Measurements from ENCODE around the gene SRCAP. TPM values are rescaled to one million over a fixed set of nuclear protein-coding genes. Genes with fewer than 3 reads are reported as not detected.

The SRCAP gene
- total RNA-seq, 2 experiments from 2014 or later: 59.5 to 60.1 TPM

DNA sequence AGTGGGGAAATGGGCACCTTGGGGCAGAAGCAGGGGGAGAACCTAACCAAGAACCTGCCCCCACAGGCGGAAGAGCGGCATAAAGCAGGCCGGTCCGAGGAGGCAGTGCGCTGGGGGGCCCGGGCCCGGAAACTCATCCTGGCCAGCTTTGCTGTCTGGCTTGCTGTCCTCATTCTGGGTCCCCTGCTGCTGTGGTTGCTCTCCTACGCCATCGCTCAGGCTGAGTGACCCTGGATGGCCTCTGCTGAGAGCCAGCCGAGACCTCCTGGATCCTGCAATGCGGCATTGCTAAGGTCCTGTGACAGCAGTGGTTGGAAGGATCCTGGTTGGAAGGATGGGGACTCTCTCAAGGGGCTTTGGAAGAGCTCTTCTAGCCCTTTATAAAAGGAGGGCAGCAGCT is 44.7 kb downstream of the SRCAP start:
- H3K4me3 ChIP-seq (ENCODE audit: low read length): no peak overlapping the region
- no peaks in the 10 kb centered on the region for H3K9me3 Mint-ChIP-seq
- H3K27ac Mint-ChIP-seq: no peak overlapping the region
- TF ChIP-seq, protein P1, sequence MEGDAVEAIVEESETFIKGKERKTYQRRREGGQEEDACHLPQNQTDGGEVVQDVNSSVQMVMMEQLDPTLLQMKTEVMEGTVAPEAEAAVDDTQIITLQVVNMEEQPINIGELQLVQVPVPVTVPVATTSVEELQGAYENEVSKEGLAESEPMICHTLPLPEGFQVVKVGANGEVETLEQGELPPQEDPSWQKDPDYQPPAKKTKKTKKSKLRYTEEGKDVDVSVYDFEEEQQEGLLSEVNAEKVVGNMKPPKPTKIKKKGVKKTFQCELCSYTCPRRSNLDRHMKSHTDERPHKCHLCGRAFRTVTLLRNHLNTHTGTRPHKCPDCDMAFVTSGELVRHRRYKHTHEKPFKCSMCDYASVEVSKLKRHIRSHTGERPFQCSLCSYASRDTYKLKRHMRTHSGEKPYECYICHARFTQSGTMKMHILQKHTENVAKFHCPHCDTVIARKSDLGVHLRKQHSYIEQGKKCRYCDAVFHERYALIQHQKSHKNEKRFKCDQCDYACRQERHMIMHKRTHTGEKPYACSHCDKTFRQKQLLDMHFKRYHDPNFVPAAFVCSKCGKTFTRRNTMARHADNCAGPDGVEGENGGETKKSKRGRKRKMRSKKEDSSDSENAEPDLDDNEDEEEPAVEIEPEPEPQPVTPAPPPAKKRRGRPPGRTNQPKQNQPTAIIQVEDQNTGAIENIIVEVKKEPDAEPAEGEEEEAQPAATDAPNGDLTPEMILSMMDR (IDR thresholded peaks at IDR 0.05): no peak
- peaks cover 31% of the 10 kb centered on the region for H3K36me3 ChIP-seq (ENCODE audit: insufficient read depth, low read length)
- no peak overlapping the region for H3K27ac ChIP-seq (ENCODE audit: low read depth in 1 of 2, low read length in 2 of 2)
- H3K4me1 Mint-ChIP-seq (ENCODE audit: low read depth): peaks cover 17% of the 10 kb centered on the region
- intact Hi-C loops (cut with DNase I, micrococcal nuclease): no loop called here
- ChIA-PET POLR2A (no interaction called here), CTCF (no interaction called here)
- ATAC-seq (ENCODE audit: poor library complexity) (no peak), DNase-seq (no peak)
- H3K9me3 ChIP-seq (ENCODE audit: control insufficient read depth in 1 of 2, insufficient read depth in 1 of 2, low read length in 2 of 2): no peaks in the 10 kb centered on the region
- H3K27me3 ChIP-seq (ENCODE audit: control insufficient read depth in 1 of 2, insufficient read depth in 2 of 2, low read length in 2 of 2): no peaks in the 10 kb centered on the region
- H3K27me3 Mint-ChIP-seq: no peaks in the 10 kb centered on the region
- H3K4me1 ChIP-seq (ENCODE audit: insufficient read depth, low read length): peaks cover 8% of the 10 kb centered on the region
- peaks cover 49% of the 10 kb centered on the region for H3K36me3 Mint-ChIP-seq (ENCODE audit: low read depth)
- H3K4me3 Mint-ChIP-seq: no peak overlapping the region

DNA sequence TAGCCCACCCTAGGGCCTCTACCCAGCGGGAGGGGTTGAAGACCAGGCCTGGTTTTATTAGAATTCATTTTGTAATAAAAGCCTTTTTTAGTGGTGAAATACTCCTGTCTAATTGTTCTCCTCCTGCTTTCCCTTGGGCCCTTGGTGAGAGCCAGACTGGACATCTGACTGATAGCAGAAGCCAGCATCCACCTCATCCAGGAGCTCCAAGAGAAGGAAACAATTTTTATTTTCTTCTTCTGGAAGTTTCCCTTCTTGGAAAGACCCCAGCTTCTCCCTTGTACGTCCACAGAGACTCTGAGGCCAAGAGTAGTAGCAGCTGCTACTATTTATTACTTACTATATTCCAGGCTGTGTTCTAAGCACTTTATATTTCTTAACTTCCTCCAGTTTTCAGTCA is 45.2 kb downstream of the SRCAP start:
- no peak for DNase-seq
- H3K36me3 Mint-ChIP-seq (ENCODE audit: low read depth): peaks cover 46% of the 10 kb centered on the region
- H3K27me3 ChIP-seq (ENCODE audit: control insufficient read depth in 1 of 2, insufficient read depth in 2 of 2, low read length in 2 of 2): no peaks in the 10 kb centered on the region
- no peak for ATAC-seq (ENCODE audit: poor library complexity)
- POLR2A ChIA-PET: no interaction called here
- H3K36me3 ChIP-seq (ENCODE audit: insufficient read depth, low read length): peaks cover 26% of the 10 kb centered on the region
- H3K4me3 ChIP-seq (ENCODE audit: low read length): no peak overlapping the region
- no peak overlapping the region for H3K27ac Mint-ChIP-seq
- no peaks in the 10 kb centered on the region for H3K9me3 Mint-ChIP-seq
- H3K27ac ChIP-seq (ENCODE audit: low read depth in 1 of 2, low read length in 2 of 2): no peak overlapping the region
- intact Hi-C loops (cut with DNase I, micrococcal nuclease): no loop called here
- H3K4me3 Mint-ChIP-seq: no peak overlapping the region
- no peaks in the 10 kb centered on the region for H3K27me3 Mint-ChIP-seq
- TF ChIP-seq, protein P1 (IDR thresholded peaks at IDR 0.05): no peak
- no peaks in the 10 kb centered on the region for H3K9me3 ChIP-seq (ENCODE audit: control insufficient read depth in 1 of 2, insufficient read depth in 1 of 2, low read length in 2 of 2)
- CTCF ChIA-PET: no interaction called here
- peaks cover 12% of the 10 kb centered on the region for H3K4me1 ChIP-seq (ENCODE audit: insufficient read depth, low read length)
- peaks cover 17% of the 10 kb centered on the region for H3K4me1 Mint-ChIP-seq (ENCODE audit: low read depth)

DNA sequence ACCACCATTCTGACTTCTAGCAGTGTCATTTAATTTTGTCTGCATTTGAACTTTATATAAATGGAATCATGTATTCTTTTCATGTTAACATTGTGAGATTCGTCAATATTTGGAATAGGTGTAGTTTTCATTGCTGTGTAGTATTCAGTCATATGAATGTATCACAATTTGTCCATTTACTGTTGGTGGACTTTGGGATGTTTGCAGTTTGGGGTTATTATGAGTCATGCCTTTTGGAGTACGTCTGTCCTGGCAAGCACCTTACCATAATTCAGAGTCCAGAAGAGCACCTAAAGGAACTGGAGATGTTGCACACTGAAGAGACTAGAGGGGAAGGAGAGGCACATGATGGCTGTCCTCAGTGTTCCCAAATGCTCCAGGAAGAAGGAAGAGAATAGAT is 46.1 kb downstream of the SRCAP start:
- DNase-seq (no peak), ATAC-seq (ENCODE audit: poor library complexity) (no peak)
- Mint-ChIP-seq H3K9me3 (no peaks in the 10 kb centered on the region), H3K4me3 (no peak overlapping the region), H3K27ac (no peak overlapping the region), H3K27me3 (no peaks in the 10 kb centered on the region), H3K4me1 (ENCODE audit: low read depth) (peaks cover 23% of the 10 kb centered on the region), H3K36me3 (ENCODE audit: low read depth) (peaks cover 51% of the 10 kb centered on the region)
- Histone ChIP-seq H3K27ac (ENCODE audit: low read depth in 1 of 2, low read length in 2 of 2) (no peak overlapping the region), H3K36me3 (ENCODE audit: insufficient read depth, low read length) (peaks cover 19% of the 10 kb centered on the region), H3K27me3 (ENCODE audit: control insufficient read depth in 1 of 2, insufficient read depth in 2 of 2, low read length in 2 of 2) (no peaks in the 10 kb centered on the region), H3K9me3 (ENCODE audit: control insufficient read depth in 1 of 2, insufficient read depth in 1 of 2, low read length in 2 of 2) (no peaks in the 10 kb centered on the region), H3K4me3 (ENCODE audit: low read length) (no peak overlapping the region), H3K4me1 (ENCODE audit: insufficient read depth, low read length) (peaks cover 19% of the 10 kb centered on the region)
- TF ChIP-seq, protein P1 (IDR thresholded peaks at IDR 0.05): no peak
- POLR2A ChIA-PET: no interaction called here
- intact Hi-C loops (cut with DNase I, micrococcal nuclease): loop anchor here (5.0 kb wide), 2 partner anchors 48 to 177 kb away; partner anchors contain the start of genes FBXL19 (in 1 of the 2) and SRCAP (in 1 of the 2)
- CTCF ChIA-PET: no interaction called here

All from CD4-positive, alpha-beta T cell (primary cell).